GM19035 (cell line): ENCODE results near the gene ARTN.

Experiments
- ATAC-seq: cut with Tn5 transposase; IDR thresholded peaks from one replicate; pipeline ENCODE4 v1.9.1; 2021; ENCODE audit not compliant: unreplicated experiment

Gene ARTN

GRCh38 chr1:43933386-43934100 lies at the start of gene ARTN:
ARTN (plus strand) TSS chr1:43933801; CDS start chr1:43935657, 1,856 bp downstream.
- no peak for ATAC-seq

DNA sequence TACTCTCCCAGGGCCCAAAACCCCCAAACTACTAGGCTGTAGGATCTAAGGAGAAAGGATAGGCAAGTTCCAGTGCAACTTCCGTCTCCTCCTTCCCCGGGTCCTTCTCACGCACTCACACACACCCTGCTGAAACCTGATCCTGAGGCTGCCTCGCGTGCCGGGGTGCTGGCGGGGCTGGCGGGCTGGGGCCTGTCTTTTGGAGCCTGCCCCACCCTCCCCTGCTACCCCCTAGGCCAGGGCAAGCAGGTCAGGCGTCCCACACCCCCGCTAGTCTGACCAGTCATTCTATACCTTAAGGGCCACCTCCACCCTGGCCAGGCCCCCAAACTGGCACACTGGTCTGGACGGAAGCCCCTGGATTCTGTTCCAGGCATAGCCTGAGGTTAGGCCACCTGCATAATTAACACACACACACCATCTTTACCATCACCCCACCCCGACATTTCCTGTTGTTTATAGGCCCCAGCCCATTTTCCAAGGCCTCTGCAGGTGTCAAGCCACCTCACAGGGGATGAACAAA lies 48.3 kb upstream of the ARTN start:
- ATAC-seq = no peak

DNA sequence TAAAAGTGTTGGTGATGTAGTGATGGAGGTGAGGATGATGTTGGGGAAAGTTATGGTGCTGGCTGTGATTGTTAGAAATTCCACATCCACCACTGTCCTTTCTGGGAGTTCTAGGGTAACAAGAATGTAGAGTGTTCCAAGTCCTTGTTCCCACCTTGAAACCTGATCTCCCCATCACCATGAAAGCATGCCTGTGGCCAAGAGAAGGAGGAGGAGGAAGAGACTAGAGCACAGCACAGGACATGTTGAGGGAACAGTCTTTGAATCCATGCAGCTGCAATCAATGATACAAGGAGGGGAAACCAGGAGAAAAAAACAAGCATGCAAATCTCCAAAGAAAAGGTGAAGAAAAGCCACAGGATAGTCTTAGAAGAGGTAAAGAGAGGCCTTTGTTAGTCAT lies 45.9 kb upstream of the ARTN start:
- ATAC-seq = no peak

GRCh38 chr1:43890815-43891214 lies 42.8 kb upstream of the ARTN start:
- ATAC-seq = no peak

- ATAC-seq = no peak
Measured at GRCh38 chr1:43893006-43893405, 40.6 kb upstream of the ARTN start.

- ATAC-seq = no peak
Measured at GRCh38 chr1:43898981-43899380, 34.6 kb upstream of the ARTN start.

DNA sequence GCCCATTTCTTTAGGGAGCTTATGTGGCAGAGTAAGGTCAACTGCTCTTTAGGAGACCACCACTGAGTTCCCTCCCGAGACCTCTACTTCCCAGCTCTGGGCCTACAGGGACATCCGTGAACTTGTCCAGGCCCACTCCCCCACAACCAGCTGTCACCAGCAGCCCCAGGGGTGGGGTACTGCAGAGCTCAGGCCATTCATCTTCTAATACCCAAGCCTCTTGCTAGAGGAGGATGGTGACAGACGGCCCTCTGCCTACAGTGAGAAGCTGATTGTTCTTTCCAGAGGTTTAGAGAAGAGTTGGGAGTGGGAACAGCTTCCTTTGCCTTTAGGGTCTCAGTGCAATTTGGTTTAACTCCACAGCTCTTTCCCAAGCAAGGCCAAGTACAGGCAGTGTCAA lies 33.2 kb upstream of the ARTN start:
- ATAC-seq = no peak

GRCh38 chr1:43901196-43901961 lies 32.2 kb upstream of the ARTN start:
- no peak for ATAC-seq

GRCh38 chr1:43902058-43902831 lies 31.4 kb upstream of the ARTN start:
- ATAC-seq = no peak

DNA sequence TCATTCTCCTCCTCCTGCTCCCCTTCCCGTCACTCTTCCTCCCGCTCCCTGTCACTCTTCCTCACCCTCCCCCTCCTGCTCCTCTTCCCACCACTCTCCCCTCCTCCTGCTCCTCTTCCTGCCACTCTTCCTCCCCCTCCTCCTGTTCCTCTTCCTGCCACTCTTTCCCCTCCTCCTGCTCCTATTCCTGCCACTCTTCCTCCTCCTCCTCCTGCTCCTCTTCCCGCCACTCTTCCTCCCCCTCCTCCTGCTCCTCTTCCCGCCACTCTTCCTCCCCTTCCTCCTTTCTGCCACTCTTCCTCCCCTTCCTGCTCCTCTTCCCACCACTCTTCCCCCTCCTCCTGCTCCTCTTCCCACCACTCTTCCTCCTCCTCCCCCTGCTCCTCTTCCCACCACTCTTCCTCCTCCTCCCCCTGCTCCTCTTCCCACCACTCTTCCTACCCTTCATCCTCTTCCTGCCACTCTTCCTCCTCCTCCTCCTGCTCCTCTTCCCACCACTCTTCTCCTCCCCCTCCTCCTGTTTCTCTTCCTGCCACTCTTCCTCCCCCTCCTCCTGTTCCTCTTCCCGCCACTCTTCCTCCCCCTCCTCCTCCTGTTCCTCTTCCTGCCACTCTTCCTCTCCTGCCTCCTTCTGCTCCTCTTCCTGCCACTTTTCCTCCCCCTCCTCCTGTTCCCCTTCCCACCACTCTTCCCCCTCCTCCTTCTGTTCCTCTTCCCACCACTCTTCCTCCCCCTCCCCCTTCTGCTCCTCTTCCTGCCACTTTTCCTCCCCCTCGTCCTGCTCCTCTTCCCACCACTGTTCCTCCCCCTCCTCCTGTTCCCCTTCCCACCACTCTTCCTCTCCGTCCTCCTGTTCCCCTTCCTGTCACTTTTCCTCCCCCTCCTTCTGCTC lies 28.7 kb upstream of the ARTN start:
- no peak for ATAC-seq

DNA sequence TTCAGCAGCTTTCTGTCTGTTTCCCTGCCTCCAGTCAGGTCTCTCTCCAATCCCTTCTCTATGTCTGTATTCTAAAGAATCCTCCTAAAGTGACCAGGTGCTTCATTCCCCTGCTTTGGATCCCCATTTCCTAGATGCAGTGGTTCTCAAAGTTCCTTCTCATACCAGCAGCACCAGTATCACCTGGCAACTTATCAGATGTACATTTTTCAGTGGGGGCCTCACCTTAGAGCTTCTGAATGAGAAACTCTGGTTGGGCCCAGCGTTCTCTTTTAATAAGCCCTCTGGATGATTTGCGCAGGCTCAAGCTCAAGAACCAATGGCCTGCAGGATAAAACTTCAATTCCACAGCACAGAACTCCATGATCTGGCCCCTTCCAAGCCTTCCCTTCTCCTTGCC lies 25.4 kb upstream of the ARTN start:
- ATAC-seq = no peak

DNA sequence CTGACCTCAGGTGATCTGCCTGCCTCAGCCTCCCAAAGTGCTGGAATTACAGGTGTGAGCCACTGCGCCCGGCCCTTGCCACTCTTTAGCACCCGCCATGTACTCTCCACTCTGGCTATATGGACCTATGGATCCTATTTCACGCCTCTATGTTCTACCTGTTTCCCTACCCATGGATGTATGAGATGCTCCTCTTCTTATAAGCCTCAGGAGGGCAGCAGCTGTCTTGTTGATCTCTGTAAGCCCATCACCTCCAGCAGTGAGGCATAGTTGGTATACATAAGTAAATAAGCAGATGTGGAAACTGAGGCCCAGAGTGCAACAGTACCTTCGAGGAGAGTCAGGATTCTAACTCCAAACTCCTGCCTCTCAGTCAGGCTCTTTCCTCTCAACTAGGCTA lies 24.7 kb upstream of the ARTN start:
- no peak for ATAC-seq

DNA sequence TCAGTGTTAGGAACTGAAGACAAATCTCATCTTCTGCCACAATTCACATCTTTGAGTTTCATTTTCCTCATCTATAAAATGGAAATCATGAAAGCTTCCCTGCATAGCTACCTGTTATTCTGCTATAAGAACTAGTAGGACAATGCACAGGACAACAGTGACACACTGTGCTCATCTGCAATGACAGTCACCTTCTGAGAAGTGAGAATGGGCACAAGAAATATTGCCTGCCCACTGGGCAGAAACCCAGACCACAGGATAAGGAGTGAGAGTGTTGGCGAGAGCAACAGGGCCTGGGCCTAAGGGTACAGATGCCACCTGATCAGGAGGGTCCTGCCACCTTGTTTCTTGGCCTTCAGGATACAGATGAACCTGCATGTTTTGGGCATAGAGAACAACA lies 23.3 kb upstream of the ARTN start:
- no peak for ATAC-seq

DNA sequence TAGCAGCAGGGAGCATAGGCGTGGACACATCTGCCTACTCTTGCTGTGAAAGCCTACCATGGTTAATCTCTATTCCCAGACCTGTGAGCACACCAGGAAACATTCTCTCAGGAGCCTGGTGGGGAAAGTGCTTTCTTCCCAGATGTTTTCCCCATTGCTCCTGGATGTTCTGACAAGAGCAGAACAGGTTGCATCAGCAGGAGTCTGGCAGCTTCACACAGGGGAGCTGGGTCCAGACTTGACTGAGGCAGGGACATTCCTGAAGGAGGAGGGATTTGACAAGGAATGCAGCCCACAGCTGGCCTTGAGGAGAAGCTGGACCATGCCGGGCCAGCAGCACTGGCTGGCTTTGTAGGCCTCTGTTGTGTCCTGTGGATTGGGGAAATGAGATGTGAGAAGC lies 21.0 kb upstream of the ARTN start:
- ATAC-seq = no peak

- no peak for ATAC-seq
Measured at GRCh38 chr1:43913051-43913501, 20.5 kb upstream of the ARTN start.

DNA sequence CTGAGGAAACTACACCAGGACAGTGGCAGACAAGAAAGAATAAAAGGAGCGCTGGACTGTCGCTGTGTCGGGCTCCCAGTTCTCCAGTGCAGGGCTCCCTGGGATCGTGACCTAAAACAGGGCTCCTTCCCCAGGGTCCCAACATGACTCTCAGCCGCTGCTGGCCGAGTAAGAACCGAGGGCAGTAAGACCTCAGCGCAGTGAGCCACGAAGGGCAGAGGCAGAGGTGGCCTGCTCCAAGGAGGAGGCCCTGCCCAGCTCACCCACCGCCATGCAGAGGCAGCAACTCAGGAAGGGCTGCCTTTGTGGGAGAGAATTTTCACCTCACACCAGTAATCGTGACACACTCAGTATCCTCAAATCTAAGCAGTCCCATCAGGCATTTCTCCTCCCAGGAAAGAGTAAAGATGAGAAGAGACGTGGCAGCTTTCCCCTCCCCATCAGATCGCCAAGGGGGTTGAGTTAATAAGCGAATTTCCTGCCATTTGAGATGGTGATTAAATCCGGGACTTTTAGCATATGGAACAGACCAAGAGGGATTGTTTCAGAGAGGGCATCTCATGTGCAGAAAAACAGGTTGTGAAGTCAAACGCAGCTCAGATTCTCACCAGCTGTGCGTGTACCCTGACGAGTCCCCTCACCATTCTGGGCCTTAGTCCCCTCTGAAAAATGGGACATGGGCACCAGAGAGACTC lies 19.8 kb upstream of the ARTN start:
- no peak for ATAC-seq

DNA sequence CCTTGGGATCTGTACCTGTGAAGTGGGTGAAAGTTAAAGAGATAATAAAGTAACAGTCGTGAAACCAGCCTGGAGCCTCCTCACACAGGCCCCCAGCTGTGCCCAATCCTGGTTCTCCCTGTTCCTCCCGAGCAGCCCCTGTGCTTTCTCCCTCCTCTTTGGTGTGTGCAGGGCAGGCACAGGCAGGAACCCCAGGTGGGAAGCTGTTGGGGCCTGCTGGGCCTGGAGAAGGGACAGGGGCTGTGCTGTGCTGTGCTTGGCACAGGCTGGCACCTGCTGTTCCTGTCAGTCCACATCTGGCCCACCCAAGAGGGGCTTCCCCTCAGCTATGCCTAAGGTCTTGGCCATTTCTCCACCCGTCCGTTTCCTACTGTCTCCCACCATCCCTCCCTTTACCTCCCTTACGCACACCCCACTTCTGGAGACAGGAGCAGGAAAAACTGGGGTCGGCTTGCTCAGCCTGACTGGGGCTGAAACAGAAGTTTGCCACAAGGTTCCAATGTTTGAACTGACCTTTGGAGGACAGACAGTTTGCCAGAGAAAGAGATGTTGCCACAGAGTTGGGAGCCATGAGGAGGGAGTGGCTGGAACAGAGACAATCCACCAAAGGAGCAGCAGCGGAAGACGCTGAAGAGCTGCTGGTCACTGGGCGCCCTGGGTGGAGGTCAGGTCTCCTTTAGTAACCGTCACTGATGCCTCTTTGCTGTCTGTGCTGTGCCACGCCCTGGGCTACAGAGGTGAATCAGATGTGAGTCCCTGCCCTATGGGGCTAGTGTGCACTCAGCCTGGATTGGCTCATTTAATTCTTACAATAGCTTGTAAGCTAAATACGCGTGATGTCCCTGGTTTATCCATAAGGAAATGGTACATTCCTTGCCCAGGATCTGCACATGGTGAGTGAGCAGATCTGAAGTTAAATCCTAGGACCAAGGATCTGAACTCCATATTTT lies 18.8 kb upstream of the ARTN start:
- no peak for ATAC-seq

GRCh38 chr1:43919906-43920305 lies 13.7 kb upstream of the ARTN start:
- no peak for ATAC-seq

GRCh38 chr1:43921022-43921421 lies 12.6 kb upstream of the ARTN start:
- no peak for ATAC-seq
